ENCODE data around the gene TECPR1. TPM values are rescaled to one million over a fixed set of nuclear protein-coding genes. Genes with fewer than 3 reads are reported as not detected.

Gene TECPR1
- total RNA-seq, 4 donors from 2014 or later: 16.1 to 32.4 (median 22.5) TPM

GRCh38 chr7:98248156-98248555 lies 3.9 kb downstream of the TECPR1 start:
- H3K36me3 ChIP-seq: peaks cover 0 to 36% (median 20%) of the 10 kb centered on the region in 4 donors
- TF ChIP-seq POLR2AphosphoS5 (IDR thresholded peaks at IDR 0.05): no peak
- TF ChIP-seq, protein P1, sequence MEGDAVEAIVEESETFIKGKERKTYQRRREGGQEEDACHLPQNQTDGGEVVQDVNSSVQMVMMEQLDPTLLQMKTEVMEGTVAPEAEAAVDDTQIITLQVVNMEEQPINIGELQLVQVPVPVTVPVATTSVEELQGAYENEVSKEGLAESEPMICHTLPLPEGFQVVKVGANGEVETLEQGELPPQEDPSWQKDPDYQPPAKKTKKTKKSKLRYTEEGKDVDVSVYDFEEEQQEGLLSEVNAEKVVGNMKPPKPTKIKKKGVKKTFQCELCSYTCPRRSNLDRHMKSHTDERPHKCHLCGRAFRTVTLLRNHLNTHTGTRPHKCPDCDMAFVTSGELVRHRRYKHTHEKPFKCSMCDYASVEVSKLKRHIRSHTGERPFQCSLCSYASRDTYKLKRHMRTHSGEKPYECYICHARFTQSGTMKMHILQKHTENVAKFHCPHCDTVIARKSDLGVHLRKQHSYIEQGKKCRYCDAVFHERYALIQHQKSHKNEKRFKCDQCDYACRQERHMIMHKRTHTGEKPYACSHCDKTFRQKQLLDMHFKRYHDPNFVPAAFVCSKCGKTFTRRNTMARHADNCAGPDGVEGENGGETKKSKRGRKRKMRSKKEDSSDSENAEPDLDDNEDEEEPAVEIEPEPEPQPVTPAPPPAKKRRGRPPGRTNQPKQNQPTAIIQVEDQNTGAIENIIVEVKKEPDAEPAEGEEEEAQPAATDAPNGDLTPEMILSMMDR (IDR thresholded peaks at IDR 0.05): no peak
- TF ChIP-seq POLR2A (IDR thresholded peaks at IDR 0.05; ENCODE audit: low read depth): no peak
- TF ChIP-seq EP300 (IDR thresholded peaks at IDR 0.05): no peak
- intact Hi-C loops (cut with DNase I): loop anchor here (5.0 kb wide), 1 partner anchor 34 kb away; the partner anchor contains the start of gene BRI3
- DNase-seq (ENCODE audit: extremely low spot score): no peak
- peaks cover 35 to 53% (median 47%) of the 10 kb centered on the region in 4 donors for H3K4me1 ChIP-seq
- H3K27ac ChIP-seq (replicated peaks in 1 of 4): peak overlapping the region in 2 of 4 donors; percentile 56 to 91
- H3K9me3 ChIP-seq: no peaks in the 10 kb centered on the region
- H3K27me3 ChIP-seq: no peaks in the 10 kb centered on the region
- H3K4me3 ChIP-seq: no peak overlapping the region
- 90% methylated on average over 12 of the region's 12 CpGs for WGBS

DNA sequence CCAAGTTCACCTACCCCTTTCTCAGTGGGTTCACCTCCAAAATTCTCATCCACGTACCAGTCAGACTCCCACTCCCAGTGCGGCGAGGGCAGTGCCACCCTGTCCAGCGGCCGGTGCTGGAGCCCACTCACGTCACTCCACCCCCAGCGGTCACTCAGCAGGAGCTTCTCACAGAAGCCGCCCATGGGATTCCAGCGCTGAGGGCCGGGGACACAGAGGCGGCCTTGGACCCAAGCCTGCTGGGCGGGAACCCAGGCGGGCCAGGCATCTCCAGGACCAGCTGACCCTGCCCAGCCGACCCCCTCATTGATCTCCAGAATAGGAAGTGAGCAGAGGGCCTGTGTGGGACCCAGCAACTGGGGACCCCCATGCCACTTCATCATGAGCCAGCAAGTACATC lies 7.2 kb downstream of the TECPR1 start:
- WGBS: 95% methylated on average over 13 of the region's 14 CpGs
- Histone ChIP-seq H3K27me3 (no peaks in the 10 kb centered on the region), H3K36me3 (peaks cover 5 to 64% (median 46%) of the 10 kb centered on the region in 4 donors), H3K9me3 (no peaks in the 10 kb centered on the region), H3K4me1 (peaks cover 8 to 28% (median 25%) of the 10 kb centered on the region in 4 donors), H3K27ac (replicated peaks in 1 of 4) (no peak overlapping the region), H3K4me3 (no peak overlapping the region)
- intact Hi-C loops (cut with DNase I): loop anchor here (5.0 kb wide), 1 partner anchor 37 kb away; the partner anchor contains the start of gene BRI3
- no peak for DNase-seq (ENCODE audit: extremely low spot score)
- TF ChIP-seq EP300 (IDR thresholded peaks at IDR 0.05) (no peak), POLR2A (IDR thresholded peaks at IDR 0.05; ENCODE audit: low read depth) (no peak)

DNA sequence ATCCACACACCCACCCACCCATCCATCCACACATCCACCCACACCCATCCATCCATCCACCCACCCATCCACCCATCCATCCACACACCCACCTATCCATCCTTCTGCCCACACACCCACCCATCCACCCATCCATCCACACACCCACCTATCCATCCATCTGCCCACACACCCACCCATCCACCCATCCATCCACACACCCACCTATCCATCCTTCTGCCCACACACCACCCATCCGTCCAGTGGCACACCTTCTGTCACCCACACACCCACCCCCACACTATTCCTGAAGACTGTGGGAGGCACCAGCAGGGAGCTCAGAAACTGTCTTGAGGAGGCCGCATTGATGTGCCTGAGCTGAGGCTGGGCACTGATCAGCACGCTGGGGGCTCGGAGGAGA lies 9.1 kb downstream of the TECPR1 start:
- TF ChIP-seq, protein P1 (IDR thresholded peaks at IDR 0.05): no peak
- TF ChIP-seq POLR2A (IDR thresholded peaks at IDR 0.05; ENCODE audit: low read depth): no peak
- no peak for TF ChIP-seq POLR2AphosphoS5 (IDR thresholded peaks at IDR 0.05)
- TF ChIP-seq EP300 (IDR thresholded peaks at IDR 0.05): no peak
- 91% methylated on average over 4 of the region's 4 CpGs for WGBS
- intact Hi-C loops (cut with DNase I): no loop called here
- Histone ChIP-seq H3K4me3 (no peak overlapping the region), H3K36me3 (peaks cover 11 to 80% (median 63%) of the 10 kb centered on the region in 4 donors), H3K9me3 (no peaks in the 10 kb centered on the region), H3K4me1 (peaks cover 0 to 19% (median 9%) of the 10 kb centered on the region in 4 donors), H3K27me3 (no peaks in the 10 kb centered on the region), H3K27ac (replicated peaks in 1 of 4) (no peak overlapping the region)
- no peak for DNase-seq (ENCODE audit: extremely low spot score)

GRCh38 chr7:98242342-98242741 lies 9.7 kb downstream of the TECPR1 start:
- 93% methylated on average over 1 of the region's 1 CpG for WGBS
- no peak for DNase-seq (ENCODE audit: extremely low spot score)
- peaks cover 12 to 81% (median 66%) of the 10 kb centered on the region in 4 donors for H3K36me3 ChIP-seq
- H3K4me1 ChIP-seq: peaks cover 0 to 19% (median 7%) of the 10 kb centered on the region in 4 donors
- H3K27me3 ChIP-seq: no peaks in the 10 kb centered on the region
- H3K9me3 ChIP-seq: no peaks in the 10 kb centered on the region
- TF ChIP-seq EP300 (IDR thresholded peaks at IDR 0.05) (no peak), POLR2A (IDR thresholded peaks at IDR 0.05; ENCODE audit: low read depth) (no peak), POLR2AphosphoS5 (IDR thresholded peaks at IDR 0.05) (no peak)
- TF ChIP-seq, protein P1 (IDR thresholded peaks at IDR 0.05): no peak
- intact Hi-C loops (cut with DNase I): no loop called here
- no peak overlapping the region for H3K27ac ChIP-seq (replicated peaks in 1 of 4)
- no peak overlapping the region for H3K4me3 ChIP-seq

DNA sequence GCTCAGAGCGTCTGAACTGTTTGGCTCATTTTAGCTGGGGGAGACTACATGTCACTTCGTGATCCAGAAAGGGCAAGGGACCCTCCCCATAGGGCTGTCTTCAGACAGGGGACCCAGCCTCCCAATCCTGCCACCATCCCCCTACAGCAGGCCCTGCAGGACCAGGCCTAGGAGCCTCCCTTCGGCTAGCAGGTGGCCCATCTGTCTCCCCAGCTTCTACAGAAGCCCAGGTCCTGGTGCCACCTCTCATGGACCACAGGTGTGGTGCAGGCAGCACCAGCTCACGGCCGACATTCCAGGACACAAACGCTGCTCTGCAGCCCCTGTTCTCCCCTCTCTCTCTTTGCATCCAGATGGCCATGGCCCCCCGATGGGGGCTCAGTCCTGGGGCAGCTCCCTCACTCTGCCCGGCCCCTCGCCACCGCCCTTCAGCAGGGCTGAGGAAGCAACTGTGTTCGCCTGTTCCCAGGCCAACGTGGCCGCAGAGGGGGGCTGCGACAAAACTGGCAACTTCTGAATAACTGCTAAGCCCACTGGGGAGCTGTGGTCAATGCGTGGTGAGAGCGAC lies 10.3 kb downstream of the TECPR1 start:
- no peak overlapping the region for H3K27ac ChIP-seq (replicated peaks in 1 of 4)
- intact Hi-C loops (cut with DNase I): no loop called here
- 83% methylated on average over 15 of the region's 16 CpGs for WGBS
- no peak for DNase-seq (ENCODE audit: extremely low spot score)
- no peak for TF ChIP-seq EP300 (IDR thresholded peaks at IDR 0.05)
- TF ChIP-seq, protein P1 (IDR thresholded peaks at IDR 0.05): no peak
- no peak for TF ChIP-seq POLR2AphosphoS5 (IDR thresholded peaks at IDR 0.05)
- no peak for TF ChIP-seq POLR2A (IDR thresholded peaks at IDR 0.05; ENCODE audit: low read depth)
- no peaks in the 10 kb centered on the region for H3K27me3 ChIP-seq
- H3K4me3 ChIP-seq: no peak overlapping the region
- peaks cover 15 to 87% (median 71%) of the 10 kb centered on the region in 4 donors for H3K36me3 ChIP-seq
- peaks cover 0 to 17% (median 7%) of the 10 kb centered on the region in 4 donors for H3K4me1 ChIP-seq
- no peaks in the 10 kb centered on the region for H3K9me3 ChIP-seq
